Cardiac fibroblast (primary cell): ENCODE results near the gene FOXD4L1.
"Not testable (repeated sequence)": the region's sequence is repeated elsewhere in the genome, so short reads cannot be mapped to it uniquely, and the experiment has no call there.

ENCODE experiments used
- DNase-seq, 2 donors: peaks; one replicate each; pipeline versions ENCODE4 v3.0.0 to v3.0.0-alpha.2; 2010; ENCODE audit warnings: low read depth in 2 of 2
- H3K4me3 ChIP-seq, 2 donors: replicated peaks in 1 of 2; 1 replicate in 1 of 2; 2 replicates in 1 of 2; pipeline ENCODE4 v1.5.1; 2011; ENCODE audit warnings: low read depth in 2 of 2, low read length in 2 of 2, mild to moderate bottlenecking in 2 of 2, moderate library complexity in 1 of 2

FOXD4L1 gene

DNA sequence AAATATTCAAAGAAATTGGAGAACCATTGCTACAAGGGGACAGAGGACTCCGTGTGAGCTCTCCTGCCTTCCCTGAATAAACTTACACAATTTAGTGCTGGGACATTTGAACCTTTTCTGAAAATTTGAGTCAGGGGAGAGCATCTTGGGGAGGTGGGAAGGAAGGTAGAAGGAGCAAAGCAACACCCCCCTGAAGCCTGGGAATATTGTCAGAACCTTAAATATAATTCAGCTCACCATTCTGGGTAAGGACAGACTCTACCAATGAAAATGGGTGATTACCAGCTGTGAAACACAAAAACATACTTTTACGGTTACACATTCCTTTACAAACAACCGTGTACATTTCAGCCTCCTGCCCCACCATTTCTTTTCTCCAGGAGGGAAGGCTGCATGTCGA lies at the start of gene FOXD4L1:
FOXD4L1 (plus strand) TSS at position 301 of the 400 bp plus-strand sequence. CDS start 592 bp downstream, outside the sequence.
- H3K4me3 ChIP-seq, DNase-seq: not testable (repeated sequence)

DNA sequence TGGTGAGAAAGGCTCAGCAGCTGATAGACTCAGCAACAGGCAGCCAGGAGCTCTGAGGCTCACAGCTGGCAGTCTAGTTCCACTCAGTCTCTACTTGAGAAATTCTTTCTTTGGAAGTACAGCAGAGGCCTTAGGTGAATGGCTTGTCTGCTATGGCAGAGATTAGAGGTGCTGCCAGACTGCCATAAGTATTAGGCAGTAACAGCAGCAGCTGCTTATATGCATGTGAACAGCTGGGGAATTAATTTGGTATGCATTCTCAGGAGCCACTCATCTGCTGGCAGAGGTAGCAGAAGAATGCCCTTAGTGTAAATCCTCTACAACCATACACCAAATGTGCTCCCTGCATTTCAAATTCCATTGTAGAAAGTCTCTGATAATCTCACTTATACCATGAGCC lies 32.7 kb upstream of the FOXD4L1 start:
- not testable (repeated sequence) for H3K4me3 ChIP-seq
- DNase-seq, result peak in 1 of 2 donors; percentile 1

DNA sequence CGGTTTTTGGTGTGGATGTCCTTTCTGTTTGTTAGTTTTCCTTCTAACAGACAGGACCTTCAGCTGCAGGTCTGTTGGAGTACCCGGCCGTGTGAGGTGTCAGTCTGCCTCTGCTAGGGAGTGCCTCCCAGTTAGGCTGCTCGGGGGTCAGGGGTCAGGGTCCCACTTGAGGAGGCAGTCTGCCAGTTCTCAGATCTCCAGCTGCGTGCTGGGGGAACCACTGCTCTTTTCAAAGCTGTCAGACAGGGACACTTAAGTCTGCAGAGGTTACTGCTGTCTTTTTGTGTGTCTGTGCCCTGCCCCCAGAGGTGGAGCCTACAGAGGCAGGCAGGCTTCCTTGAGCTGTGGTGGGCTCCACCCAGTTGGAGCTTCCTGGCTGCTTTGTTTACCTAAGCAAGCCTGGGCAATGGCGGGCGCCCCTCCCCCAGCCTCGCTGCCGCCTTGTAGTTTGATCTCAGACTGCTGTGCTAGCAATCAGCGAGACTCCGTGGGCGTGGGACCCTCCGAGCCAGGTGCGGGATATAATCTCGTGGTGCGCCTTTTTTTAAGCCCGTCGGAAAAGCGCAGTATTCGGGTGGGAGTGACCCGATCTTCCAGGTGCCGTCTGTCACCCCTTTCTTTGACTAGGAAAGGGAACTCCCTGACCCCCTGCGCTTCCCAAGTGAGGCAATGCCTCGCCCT lies 21.6 kb upstream of the FOXD4L1 start:
- not testable (repeated sequence) for DNase-seq

DNA sequence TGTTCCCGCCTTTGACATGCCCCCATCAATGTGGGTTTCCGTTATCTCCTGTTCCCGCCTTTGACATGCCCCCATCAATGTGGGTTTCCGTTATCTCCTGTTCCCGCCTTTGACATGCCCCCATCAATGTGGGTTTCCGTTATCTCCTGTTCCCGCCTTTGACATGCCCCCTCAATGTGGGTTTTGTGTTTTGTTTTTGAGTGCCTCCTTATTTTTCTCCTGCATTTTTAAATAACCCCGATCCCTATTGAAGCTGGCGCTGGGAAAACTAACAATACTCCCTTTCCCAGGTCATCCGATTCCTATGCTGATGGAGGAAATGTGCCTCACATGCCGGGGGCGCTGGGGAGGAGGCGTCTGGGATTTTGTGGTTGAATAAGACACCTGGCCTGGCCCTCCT lies 1.9 kb upstream of the FOXD4L1 start:
- DNase-seq, H3K4me3 ChIP-seq: not testable (repeated sequence)

More for the DNA sequence above, 21.6 kb upstream of the FOXD4L1 start:
- not testable (repeated sequence) for H3K4me3 ChIP-seq

DNA sequence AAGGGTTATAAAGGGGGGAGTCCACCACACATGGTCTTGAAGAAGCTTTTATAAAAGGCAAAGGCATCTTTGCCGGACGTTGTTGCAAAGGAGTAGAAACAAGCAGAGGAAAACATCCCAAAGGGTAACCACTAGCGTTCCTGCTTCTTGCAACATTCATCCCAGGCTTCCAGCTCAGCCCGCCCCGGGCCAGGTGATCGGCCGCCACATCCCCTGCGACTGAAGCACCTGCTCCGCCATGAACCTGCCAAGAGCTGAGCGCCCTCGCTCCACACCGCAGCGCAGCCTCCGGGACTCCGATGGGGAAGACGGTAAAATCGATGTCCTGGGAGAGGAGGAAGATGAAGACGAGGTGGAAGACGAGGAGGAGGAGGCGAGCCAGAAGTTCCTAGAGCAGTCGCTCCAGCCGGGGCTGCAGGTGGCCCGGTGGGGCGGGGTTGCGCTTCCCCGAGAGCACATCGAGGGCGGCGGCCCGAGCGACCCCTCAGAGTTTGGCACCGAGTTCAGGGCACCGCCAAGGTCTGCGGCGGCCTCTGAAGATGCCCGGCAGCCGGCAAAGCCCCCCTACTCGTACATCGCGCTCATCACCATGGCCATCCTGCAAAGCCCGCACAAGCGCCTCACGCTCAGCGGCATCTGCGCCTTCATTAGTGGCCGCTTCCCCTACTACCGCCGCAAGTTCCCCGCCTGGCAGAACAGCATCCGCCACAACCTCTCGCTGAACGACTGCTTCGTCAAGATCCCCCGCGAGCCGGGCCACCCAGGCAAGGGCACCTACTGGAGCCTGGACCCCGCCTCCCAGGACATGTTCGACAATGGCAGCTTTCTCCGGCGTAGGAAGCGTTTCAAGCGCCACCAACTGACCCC lies 787 bp downstream of the FOXD4L1 start:
- not testable (repeated sequence) for H3K4me3 ChIP-seq, DNase-seq

DNA sequence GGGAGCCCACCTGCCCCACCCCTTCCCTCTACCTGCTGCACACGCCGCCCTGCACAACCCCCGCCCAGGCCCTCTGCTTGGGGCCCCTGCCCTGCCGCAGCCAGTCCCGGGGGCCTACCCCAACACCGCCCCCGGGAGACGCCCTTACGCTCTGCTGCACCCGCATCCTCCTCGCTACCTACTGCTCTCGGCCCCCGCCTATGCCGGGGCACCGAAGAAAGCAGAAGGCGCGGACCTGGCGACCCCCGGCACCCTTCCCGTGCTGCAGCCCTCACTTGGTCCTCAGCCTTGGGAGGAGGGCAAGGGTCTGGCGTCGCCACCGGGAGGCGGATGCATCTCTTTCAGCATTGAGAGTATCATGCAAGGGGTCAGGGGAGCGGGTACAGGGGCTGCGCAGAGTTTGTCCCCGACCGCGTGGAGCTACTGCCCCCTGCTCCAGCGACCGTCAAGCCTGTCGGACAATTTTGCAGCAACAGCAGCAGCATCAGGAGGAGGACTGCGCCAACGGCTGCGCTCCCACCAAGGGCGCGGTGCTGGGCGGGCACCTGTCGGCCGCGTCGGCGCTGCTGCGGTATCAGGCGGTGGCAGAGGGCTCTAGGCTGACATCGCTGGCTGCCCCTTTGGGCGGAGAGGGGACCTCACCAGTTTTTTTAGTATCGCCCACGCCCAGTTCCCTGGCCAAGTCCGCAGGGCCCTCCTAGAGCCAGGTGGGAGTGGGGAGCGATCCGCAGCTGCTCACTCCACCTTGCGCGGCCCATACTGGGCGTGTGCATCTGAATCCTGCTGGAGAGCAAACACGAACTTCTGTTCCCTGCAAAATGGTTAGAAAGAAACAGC lies 1.6 kb downstream of the FOXD4L1 start:
- DNase-seq, H3K4me3 ChIP-seq: not testable (repeated sequence)

DNA sequence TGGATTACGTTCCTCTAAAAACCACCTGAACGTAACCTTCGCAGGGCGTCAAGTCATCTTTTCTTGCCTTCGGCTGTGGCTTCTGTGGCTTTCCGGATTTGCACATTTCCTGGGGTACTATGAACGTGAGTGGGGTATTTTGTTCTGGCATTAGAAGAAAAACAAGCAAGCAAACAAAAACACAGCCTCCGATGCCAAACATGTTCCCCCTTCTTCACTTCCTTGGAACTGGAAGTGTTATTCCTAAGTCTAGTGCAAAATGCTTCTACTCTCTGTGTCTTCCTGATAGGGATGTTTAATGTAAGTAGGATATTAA lies 2.2 kb downstream of the FOXD4L1 start:
- not testable (repeated sequence) for H3K4me3 ChIP-seq, DNase-seq

DNA sequence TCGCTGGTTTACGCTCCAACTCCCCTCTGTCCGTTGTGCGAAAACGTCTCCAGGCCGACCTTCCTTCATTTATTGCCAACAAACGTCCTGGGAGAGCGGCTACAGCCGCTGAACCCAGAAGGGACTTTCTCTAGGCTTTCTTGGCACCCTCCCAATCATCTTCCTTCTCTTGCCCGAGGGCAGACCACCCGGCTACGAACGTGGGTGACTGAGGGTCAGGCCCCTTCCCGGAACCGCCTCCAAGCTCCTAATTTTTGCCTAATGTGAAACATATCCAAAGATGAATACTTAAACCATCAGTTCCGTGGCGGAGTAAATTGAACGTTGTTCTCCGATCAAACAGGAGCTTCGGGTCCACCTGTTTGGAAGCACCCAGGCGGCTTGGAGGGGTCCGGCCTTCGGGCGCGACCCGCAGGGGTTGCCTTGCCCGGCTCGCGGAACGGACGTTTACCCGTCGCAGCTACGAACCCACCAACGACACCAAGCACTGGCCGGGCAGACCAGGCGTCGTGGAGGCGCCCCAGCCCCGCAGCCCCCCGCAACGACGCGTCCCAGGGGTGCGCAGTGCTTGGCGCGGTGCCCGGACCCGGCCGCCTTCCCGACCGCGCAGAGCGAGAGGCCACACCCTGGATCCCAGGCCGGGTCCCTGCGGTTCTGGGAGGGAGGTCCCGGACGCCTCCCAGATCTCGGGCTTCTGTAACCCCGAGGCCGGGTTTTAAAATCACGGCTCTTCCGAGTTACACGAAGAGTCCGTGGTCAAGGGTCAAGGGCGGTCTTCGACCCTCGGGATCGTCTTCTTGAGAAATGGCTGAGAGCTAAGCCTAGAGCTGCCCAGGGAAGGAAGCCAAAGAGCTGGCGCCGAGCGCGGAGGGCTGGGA lies 4.0 kb downstream of the FOXD4L1 start:
- not testable (repeated sequence) for DNase-seq
- H3K4me3 ChIP-seq, result peak overlapping the region in 1 of 2 donors; percentile 21

DNA sequence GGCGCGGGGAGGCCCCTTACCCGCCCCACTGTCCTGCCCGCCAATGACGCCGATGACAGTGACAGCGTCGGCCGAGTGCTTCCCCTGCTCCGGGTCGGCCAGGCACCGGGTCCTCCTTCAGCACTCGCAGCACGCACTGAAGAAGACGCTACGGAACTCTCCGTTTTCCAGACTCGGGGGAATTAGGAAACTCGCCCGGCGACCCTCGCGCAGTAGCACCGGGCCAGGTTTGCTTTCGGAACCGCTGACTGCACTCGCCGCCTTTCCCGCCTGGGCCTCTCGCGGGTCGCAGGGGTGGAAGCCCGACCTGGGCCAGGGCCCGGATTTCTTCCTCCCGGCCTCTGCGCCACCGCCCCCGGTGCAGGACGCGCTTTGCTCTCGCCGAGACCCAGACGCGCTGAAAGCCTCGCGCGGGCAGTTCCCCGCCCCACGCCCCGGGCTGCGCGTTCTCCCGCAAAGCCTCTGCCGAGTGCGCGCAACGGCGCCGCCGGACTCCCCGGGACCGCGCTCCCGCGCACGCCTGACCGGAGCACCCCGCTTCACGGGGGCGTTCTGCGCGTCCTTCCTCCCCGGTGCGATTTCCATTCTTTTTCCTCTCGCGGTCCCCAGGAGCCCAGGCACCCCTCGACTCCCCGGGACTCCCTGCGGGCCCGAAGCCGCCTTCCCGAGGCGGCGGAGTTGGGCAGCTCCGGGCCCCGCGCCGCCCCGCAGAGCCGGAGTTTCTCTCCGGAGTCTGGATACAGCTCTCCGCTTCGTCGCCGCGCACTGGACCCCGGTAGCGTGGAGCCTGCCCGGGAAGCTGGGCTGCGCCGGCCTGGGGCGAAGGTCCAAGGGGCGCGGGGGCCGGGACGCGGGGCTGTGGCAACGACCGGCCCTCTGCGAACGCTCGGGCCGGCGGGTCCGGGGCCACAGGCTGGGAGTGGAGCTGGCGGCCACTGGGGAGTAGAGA lies 4.9 kb downstream of the FOXD4L1 start:
- DNase-seq, result not testable (repeated sequence)

DNA sequence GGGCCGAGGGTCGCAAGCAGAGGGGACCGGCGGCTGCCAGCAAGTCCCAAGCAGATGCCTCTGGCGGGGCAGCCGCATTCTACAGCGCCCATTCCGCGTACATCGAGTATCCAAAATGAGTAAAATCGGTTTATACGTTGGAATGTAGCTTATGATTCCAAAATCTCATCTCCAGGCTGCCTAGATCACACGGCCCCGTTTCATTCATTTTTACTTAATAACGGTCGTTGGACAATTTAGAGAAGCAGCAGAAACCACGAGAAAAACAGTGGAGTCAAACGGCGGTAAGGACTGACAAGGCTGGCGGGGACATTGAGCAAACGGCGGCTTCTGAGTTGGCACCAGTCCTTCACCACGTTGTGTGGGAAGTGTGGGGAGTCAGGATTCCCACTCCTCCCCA lies 5.6 kb downstream of the FOXD4L1 start:
- DNase-seq, H3K4me3 ChIP-seq: not testable (repeated sequence)

More for the DNA sequence above, 4.9 kb downstream of the FOXD4L1 start:
- H3K4me3 ChIP-seq, result peak overlapping the region; percentile 21 to 26

DNA sequence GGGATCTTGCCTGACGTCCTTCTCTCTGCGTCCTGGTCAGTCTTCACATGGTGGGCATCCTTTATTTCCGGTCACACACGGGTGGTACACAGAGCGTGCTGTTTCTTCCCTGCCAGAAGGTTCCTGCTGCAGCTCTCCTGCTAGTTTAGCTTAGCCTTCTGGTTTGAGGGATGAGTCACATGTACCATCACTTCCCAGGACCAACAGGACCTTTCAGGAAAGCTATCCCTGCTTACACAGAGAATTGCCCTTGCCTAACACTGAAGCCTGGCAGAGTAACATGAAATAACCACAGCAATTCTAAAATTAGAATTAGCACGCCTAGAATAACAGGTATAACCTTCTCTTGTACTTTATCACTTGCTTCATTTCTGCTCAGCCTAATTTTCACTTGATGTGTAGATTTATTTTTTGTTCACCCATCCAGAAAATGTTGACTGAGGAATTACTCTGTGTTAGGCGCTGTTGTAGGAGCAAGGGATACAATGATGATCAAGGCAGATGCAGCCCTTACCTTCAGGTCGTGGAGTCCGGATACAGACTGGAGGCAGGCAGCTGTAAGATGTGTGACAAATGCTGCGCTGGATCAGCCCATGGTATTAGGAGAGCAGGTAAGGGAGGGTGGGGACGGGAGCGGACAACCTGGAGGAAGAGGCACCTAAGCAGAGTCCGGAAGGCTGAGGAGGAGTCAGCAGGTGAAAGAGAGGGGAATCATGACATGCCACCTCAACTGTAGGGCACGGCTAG lies 9.1 kb downstream of the FOXD4L1 start:
- DNase-seq, H3K4me3 ChIP-seq: not testable (repeated sequence)

DNA sequence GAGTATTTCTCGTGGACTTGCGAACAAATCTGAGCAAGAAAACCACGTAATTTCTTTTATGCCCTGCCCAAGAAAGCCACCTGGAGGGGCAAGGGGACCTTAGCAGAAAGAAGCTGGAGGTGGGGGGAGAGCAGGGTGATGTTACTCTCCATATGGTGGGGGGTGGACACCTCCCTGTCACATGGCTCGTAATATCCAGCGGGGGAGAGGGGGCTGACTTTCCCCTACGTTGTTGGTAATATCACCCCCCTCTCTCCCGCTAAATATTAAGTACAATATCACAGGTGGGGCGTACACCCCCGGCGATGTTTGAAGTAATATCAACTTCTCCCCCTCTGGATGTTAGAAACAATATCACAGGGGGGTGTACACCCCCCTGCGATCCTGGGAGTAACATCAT lies 9.7 kb downstream of the FOXD4L1 start:
- not testable (repeated sequence) for DNase-seq, H3K4me3 ChIP-seq

DNA sequence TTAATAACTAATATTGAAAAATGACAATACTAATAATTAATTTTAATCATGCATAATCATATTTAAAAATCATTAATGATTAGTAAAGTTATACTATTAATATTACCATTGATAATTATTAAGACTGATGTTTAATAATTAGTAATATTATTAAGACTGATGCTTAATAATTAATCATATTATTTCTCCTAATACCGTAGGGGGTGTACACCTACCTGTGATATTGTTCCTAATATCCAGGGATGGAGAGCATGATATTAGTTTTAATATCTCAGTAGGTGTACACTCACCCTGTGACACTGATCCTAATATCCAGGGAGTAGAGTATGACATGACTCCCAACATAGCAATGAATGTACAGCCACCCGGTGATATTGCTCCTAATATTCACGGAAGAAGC lies 12.4 kb downstream of the FOXD4L1 start:
- H3K4me3 ChIP-seq, DNase-seq: not testable (repeated sequence)

DNA sequence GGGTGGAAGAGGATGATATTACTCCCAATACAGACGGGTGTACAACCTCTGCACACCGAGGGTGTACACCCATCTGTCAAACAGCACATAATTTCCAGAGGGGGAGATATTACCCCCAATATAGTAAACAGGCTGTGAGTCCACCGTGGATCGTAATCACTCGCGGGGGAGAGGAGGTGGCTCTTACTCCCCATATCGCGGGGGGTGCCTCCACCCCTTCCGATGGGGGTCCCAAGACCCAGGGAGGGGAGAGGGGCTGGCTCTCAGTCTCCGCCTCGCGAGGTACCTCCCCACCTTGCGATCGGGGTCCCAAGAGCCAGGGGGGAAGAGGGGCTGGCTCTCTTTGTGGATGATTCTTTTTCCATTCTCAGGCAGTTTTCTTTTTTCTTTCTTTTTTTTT lies 13.4 kb downstream of the FOXD4L1 start:
- DNase-seq, H3K4me3 ChIP-seq: not testable (repeated sequence)

DNA sequence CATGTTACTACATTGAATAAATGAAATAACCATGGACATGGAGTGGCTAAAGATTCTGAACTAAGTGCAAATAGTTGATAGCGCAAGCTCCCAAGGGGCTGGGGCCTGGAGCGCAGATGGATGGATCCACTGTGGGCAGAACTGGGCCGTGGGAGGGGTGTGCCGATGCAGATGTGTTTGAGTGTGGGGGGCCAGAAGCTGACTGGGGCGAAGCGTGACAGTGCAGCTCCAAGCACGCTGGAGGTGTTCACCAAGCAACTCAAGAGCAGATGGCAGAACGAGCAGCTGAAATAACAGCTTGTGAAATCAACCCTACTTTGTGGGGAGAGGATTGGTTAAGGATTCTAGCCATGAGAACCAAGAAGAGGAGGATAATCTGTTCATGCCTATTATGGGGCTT lies 17.0 kb downstream of the FOXD4L1 start:
- not testable (repeated sequence) for H3K4me3 ChIP-seq, DNase-seq

DNA sequence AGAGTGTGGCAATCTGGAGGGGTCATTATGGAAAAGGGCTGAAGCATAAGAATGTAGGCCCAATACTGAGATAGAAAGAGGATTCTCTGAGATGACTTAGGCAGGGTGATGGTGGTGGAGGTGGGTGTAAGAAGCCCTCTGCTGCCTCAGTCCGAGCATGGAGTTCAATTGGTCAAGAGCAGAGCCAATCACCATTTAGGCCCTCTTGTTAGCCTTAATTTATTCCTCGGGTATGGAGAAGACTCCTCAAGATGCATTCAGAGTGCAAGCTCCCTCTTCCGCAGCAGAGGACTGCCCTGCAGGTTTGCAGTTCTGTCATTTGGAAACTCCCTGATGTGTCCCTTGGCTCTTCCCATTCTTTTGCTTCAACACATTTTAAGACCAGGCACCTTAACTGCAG lies 17.5 kb downstream of the FOXD4L1 start:
- not testable (repeated sequence) for H3K4me3 ChIP-seq

More for the DNA sequence above, 17.5 kb downstream of the FOXD4L1 start:
- DNase-seq, result not testable (repeated sequence)
